Measurements from ENCODE around the gene LGALS14. TPM values are rescaled to one million over a fixed set of nuclear protein-coding genes. Genes with fewer than 3 reads are reported as not detected.
"Not testable (repeated sequence)": the region's sequence is repeated elsewhere in the genome, so short reads cannot be mapped to it uniquely, and the experiment has no call there.

The LGALS14 gene
- total RNA-seq, 1 donor from 2014 or later = not detected

- DNase-seq = peak; percentile 83
- intact Hi-C loops (cut with micrococcal nuclease) = loop anchor here (1.0 to 5.0 kb wide), 6 partner anchors 25 to 232 kb away; partner anchors contain the start of genes CLC, EID2, FBL and LGALS14
- H3K27ac Mint-ChIP-seq = peak overlapping the region; percentile 80
- peaks cover 2% of the 10 kb centered on the region for H3K36me3 Mint-ChIP-seq (ENCODE audit: low read depth)
- no peaks in the 10 kb centered on the region for H3K9me3 Mint-ChIP-seq
- H3K4me1 Mint-ChIP-seq = peaks cover 42% of the 10 kb centered on the region
- peak overlapping the region; percentile 76 for H3K4me3 Mint-ChIP-seq
- no peaks in the 10 kb centered on the region for H3K27me3 Mint-ChIP-seq
Measured at GRCh38 chr19:39679056-39679790, 25.1 kb upstream of the LGALS14 start.

DNA sequence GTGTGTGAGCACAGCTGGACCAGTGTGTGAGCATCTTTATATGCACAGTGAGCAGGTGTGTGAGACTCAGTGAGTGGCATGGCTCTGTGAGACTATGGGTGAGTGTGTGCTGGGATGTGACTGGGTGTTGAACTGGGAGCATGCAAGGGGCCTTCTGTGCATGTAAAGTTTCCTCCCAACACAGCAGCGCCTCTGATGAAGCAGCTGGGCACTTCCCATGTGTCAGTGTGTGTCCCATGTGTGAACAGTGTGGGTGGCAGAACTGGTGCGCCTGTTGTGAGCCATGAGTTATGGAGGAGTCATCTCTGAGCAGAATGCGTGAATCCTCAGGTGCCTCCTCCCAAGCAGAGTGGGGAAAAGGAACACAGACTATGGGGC is 24.5 kb upstream of the LGALS14 start:
- H3K27ac Mint-ChIP-seq = peak overlapping the region; percentile 80
- H3K27me3 Mint-ChIP-seq = no peaks in the 10 kb centered on the region
- DNase-seq = no peak
- intact Hi-C loops (cut with micrococcal nuclease) = loop anchor here (1.0 to 5.0 kb wide), 6 partner anchors 25 to 233 kb away; partner anchors contain the start of genes CLC, EID2, FBL and LGALS14
- H3K36me3 Mint-ChIP-seq (ENCODE audit: low read depth) = peaks cover 3% of the 10 kb centered on the region
- H3K4me3 Mint-ChIP-seq = peak overlapping the region; percentile 76
- peaks cover 42% of the 10 kb centered on the region for H3K4me1 Mint-ChIP-seq
- no peaks in the 10 kb centered on the region for H3K9me3 Mint-ChIP-seq

DNA sequence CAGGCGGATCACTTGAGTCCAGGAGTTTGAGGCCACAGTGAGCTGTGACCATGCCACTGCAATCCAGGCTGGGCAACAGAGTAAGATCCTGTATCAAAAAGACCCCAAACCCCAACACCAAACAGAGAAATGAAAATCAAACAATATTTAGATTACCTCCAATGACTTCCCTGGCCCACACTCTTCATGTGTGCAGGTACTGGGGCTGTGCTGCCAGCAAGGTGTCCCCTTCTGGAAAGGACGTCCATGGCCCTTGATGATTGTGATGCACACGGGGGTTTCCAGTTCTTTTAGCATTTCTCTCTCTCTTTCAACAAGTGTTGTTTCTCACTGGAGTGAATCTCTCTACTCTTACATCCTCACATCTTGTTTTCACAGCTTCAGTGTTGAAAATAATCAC is 23.7 kb upstream of the LGALS14 start:
- intact Hi-C loops (cut with micrococcal nuclease) = no loop called here

GRCh38 chr19:39681416-39681815 is 22.9 kb upstream of the LGALS14 start:
- peaks cover 3% of the 10 kb centered on the region for H3K36me3 Mint-ChIP-seq (ENCODE audit: low read depth)
- H3K4me3 Mint-ChIP-seq = no peak overlapping the region
- H3K27me3 Mint-ChIP-seq = no peaks in the 10 kb centered on the region
- H3K27ac Mint-ChIP-seq = no peak overlapping the region
- intact Hi-C loops (cut with micrococcal nuclease) = no loop called here
- peaks cover 32% of the 10 kb centered on the region for H3K4me1 Mint-ChIP-seq
- no peaks in the 10 kb centered on the region for H3K9me3 Mint-ChIP-seq
- no peak for DNase-seq

More for the DNA sequence above, 23.7 kb upstream of the LGALS14 start:
- Mint-ChIP-seq H3K9me3 (no peaks in the 10 kb centered on the region), H3K27me3 (no peaks in the 10 kb centered on the region), H3K4me1 (peaks cover 38% of the 10 kb centered on the region), H3K36me3 (ENCODE audit: low read depth) (peaks cover 3% of the 10 kb centered on the region), H3K4me3 (no peak overlapping the region), H3K27ac (no peak overlapping the region)
- DNase-seq = no peak

- H3K36me3 Mint-ChIP-seq (ENCODE audit: low read depth) = peaks cover 3% of the 10 kb centered on the region
- H3K4me1 Mint-ChIP-seq = peaks cover 21% of the 10 kb centered on the region
- H3K4me3 Mint-ChIP-seq = no peak overlapping the region
- H3K27ac Mint-ChIP-seq = no peak overlapping the region
- no peak for DNase-seq
- intact Hi-C loops (cut with micrococcal nuclease) = no loop called here
- no peaks in the 10 kb centered on the region for H3K27me3 Mint-ChIP-seq
- peaks cover 2% of the 10 kb centered on the region for H3K9me3 Mint-ChIP-seq
Measured at GRCh38 chr19:39684267-39684666, 20.0 kb upstream of the LGALS14 start.

DNA sequence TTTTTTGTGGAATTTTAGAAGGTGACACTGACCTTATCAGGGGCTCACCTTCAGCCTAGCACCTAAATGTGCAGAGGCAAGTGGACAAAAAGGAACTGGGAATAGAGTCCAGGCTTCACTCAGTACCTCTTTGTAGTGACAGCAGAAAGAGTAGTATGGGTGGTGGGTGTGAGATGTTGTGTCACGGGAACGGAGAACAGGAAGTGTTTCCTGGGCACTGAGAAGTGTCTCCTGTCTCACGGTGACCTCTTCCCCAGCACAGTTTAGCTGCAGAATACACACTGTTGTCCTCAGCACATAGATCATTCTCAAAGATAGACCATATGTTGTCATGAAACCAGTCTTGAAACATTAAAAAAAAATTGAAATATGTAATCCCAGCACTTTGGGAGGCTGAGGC is 17.5 kb upstream of the LGALS14 start:
- intact Hi-C loops (cut with micrococcal nuclease) = no loop called here
- Mint-ChIP-seq H3K9me3 (peaks cover 9% of the 10 kb centered on the region), H3K27me3 (peaks cover 6% of the 10 kb centered on the region), H3K27ac (no peak overlapping the region), H3K4me1 (peaks cover 6% of the 10 kb centered on the region), H3K36me3 (ENCODE audit: low read depth) (peaks cover 3% of the 10 kb centered on the region), H3K4me3 (no peak overlapping the region)
- no peak for DNase-seq

- H3K9me3 Mint-ChIP-seq; DNase-seq; H3K36me3 Mint-ChIP-seq (ENCODE audit: low read depth); H3K4me3 Mint-ChIP-seq; H3K27ac Mint-ChIP-seq; intact Hi-C loops (cut with micrococcal nuclease): not testable (repeated sequence)
- H3K4me1 Mint-ChIP-seq = peaks cover 15% of the 10 kb centered on the region
- peaks cover 11% of the 10 kb centered on the region for H3K27me3 Mint-ChIP-seq
Measured at GRCh38 chr19:39688637-39689036, 15.6 kb upstream of the LGALS14 start.

DNA sequence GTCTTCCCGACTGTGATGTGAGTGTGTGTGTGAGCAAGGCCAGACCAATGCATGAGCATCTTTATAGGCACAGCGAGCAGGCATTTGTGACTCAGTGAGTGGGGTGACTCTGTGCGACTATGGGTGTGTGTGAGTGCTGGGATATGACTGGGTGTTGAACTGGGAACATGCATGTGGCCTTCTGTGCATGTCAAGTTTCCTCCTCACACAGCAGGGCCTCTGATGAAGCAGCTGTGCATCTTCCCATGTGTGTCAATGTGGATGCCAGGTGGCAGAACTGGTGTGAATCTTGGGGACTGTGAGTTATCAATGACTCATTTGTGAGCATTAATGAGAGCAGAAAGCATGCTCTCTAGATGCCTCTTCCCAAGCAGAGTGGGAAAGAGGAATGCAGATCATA is 12.1 kb upstream of the LGALS14 start:
- intact Hi-C loops (cut with micrococcal nuclease) = no loop called here
- no peak overlapping the region for H3K4me3 Mint-ChIP-seq
- peaks cover 9% of the 10 kb centered on the region for H3K4me1 Mint-ChIP-seq
- no peak for DNase-seq
- H3K27me3 Mint-ChIP-seq = peaks cover 18% of the 10 kb centered on the region
- peaks cover 9% of the 10 kb centered on the region for H3K9me3 Mint-ChIP-seq
- H3K36me3 Mint-ChIP-seq (ENCODE audit: low read depth) = no peaks in the 10 kb centered on the region
- H3K27ac Mint-ChIP-seq = no peak overlapping the region

DNA sequence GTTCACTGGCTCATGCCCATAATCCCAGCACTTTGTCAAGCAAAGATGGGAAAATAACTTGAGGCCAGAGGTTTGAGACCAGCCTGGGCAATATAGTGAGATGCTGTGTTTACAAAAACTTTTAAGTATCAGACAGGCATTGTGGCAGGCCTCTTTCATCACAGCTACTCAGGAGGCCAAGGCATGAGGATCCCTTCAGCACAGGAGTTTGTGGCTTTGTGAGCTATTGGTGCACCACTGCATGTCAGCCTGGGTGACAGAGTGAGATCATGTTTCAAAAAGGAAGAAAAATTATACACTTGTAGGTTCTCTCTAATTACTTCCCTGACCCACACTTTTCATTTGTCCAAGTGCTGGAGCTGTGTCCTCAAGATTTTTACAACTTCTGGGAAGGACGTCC is 11.5 kb upstream of the LGALS14 start:
- H3K36me3 Mint-ChIP-seq (ENCODE audit: low read depth) = no peaks in the 10 kb centered on the region
- intact Hi-C loops (cut with micrococcal nuclease) = no loop called here
- peaks cover 9% of the 10 kb centered on the region for H3K9me3 Mint-ChIP-seq
- no peak overlapping the region for H3K4me3 Mint-ChIP-seq
- peaks cover 18% of the 10 kb centered on the region for H3K27me3 Mint-ChIP-seq
- H3K27ac Mint-ChIP-seq = no peak overlapping the region
- DNase-seq = no peak
- H3K4me1 Mint-ChIP-seq = peaks cover 9% of the 10 kb centered on the region

DNA sequence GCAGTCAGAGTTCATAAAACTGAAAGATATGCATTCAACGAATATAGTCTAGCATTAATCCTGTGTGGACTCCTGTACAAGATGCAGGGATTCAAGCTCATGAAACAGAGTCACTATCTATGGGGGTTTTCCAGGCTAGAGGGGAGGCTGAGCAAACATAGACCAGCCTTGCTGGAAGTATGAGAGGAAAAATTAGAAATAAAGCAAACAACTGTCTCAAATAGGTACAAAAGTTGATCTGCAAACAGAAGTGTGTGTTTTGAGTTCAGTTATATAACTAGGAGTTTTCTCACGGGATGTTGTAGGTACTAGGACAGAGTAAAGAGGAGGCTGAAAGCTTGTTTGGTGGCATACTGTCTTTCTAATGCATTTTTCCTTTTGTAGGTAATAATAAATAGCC is 8.5 kb upstream of the LGALS14 start:
- peaks cover 14% of the 10 kb centered on the region for H3K27me3 Mint-ChIP-seq
- no peaks in the 10 kb centered on the region for H3K36me3 Mint-ChIP-seq (ENCODE audit: low read depth)
- DNase-seq = no peak

GRCh38 chr19:39696387-39696786 is 7.9 kb upstream of the LGALS14 start:
- no peak for DNase-seq
- Mint-ChIP-seq H3K9me3 (no peaks in the 10 kb centered on the region), H3K4me3 (no peak overlapping the region), H3K27me3 (peaks cover 11% of the 10 kb centered on the region), H3K36me3 (ENCODE audit: low read depth) (no peaks in the 10 kb centered on the region), H3K27ac (no peak overlapping the region), H3K4me1 (peaks cover 9% of the 10 kb centered on the region)
- intact Hi-C loops (cut with micrococcal nuclease) = no loop called here

More for the DNA sequence above, 8.5 kb upstream of the LGALS14 start:
- H3K4me3 Mint-ChIP-seq = no peak overlapping the region
- H3K27ac Mint-ChIP-seq = no peak overlapping the region
- intact Hi-C loops (cut with micrococcal nuclease) = no loop called here
- H3K4me1 Mint-ChIP-seq = peaks cover 9% of the 10 kb centered on the region
- no peaks in the 10 kb centered on the region for H3K9me3 Mint-ChIP-seq

DNA sequence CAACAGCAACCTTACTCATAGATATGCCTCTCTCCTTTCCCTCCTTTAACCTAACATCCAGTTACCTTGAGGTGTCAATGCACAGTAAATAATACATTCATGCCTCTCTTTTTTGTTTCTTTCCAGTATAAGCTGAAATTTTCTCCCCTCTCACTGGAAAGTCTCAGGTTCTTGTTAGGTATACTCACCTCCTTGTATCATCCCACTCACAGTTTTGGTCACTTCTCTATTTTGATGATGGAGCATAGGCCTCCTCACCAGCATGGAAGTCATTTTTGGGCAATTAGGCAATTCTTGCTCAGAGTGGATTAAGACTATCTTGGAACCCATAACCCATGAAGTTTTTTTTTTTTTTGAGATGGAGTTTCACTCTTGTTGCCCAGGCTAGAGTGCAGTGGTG is 5.7 kb upstream of the LGALS14 start:
- H3K4me1 Mint-ChIP-seq = no peaks in the 10 kb centered on the region
- no peaks in the 10 kb centered on the region for H3K9me3 Mint-ChIP-seq
- intact Hi-C loops (cut with micrococcal nuclease) = no loop called here

DNA sequence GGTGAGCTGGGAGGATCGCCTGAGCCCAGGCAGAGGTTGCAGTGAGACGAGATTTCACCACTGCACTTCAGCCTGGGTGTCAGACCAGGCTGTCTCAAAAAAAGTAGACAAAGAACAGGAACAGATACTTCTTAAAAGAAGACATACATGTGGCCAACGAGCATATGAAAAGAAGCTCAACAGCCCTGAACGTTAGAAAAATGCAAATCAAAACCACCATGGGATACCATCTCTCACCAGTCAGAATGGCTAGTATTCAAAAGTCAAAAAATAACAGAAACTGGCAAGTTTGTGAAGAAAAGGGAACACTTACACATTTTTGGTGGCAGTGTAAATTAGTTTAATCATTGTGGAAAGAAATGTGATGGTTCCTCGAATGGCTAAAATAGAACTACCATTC is 3.0 kb upstream of the LGALS14 start:
- Mint-ChIP-seq H3K36me3 (ENCODE audit: low read depth) (peaks cover 3% of the 10 kb centered on the region), H3K4me3 (no peak overlapping the region), H3K27me3 (peaks cover 3% of the 10 kb centered on the region), H3K27ac (no peak overlapping the region), H3K9me3 (peaks cover 3% of the 10 kb centered on the region), H3K4me1 (peaks cover 19% of the 10 kb centered on the region)
- intact Hi-C loops (cut with micrococcal nuclease) = no loop called here
- no peak for DNase-seq

More for the DNA sequence above, 5.7 kb upstream of the LGALS14 start:
- Mint-ChIP-seq H3K4me3 (no peak overlapping the region), H3K36me3 (ENCODE audit: low read depth) (no peaks in the 10 kb centered on the region), H3K27ac (no peak overlapping the region), H3K27me3 (peaks cover 7% of the 10 kb centered on the region)
- no peak for DNase-seq

DNA sequence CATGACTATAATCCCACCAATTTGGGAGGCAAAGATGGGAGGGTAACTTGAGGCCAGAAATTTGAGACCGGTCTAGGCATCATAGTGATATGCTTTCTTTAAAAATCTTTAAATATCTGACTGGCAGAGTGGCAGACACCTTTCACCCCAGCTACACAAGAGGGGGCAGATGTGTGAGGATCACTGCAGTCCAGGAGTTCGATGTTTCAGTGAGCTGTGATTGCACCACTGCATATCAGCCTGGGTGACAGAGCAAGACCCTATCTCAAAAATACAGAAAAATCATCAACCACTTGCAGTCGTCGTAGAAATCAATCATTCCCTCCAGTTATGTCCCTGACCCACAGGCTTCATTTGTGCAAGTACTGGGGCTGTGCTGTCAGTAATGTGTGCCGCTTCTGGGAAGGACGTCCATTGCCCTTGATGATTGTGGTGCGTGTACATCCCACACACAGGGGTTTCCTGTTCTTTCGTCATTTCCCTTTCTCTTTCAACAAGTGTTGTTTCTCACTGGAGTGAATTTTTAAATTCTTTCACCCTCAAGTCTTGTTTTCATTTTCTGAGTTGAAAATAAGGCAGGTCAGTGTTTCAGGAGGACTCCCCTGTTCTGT is 1.4 kb downstream of the LGALS14 start:
- peaks cover 32% of the 10 kb centered on the region for H3K4me1 Mint-ChIP-seq
- H3K36me3 Mint-ChIP-seq (ENCODE audit: low read depth) = peaks cover 8% of the 10 kb centered on the region

More for the DNA sequence above, 1.4 kb downstream of the LGALS14 start:
- no peaks in the 10 kb centered on the region for H3K27me3 Mint-ChIP-seq
- peak overlapping the region; percentile 83 for H3K27ac Mint-ChIP-seq
- H3K9me3 Mint-ChIP-seq = peaks cover 23% of the 10 kb centered on the region
- peak overlapping the region; percentile 29 for H3K4me3 Mint-ChIP-seq
- intact Hi-C loops (cut with micrococcal nuclease) = no loop called here
- peak; percentile 74 for DNase-seq

Data from activated CD4-positive, alpha-beta T cell treated with anti-CD3 and anti-CD28 coated beads, Interleukin-2, amount 10 ng/mL, durations not matched to agents 24 days and 14 days (primary cell).